Karpas-422 (cell line): ENCODE data around the gene NDUFA3. TPM values are rescaled to one million over a fixed set of nuclear protein-coding genes. Genes with fewer than 3 reads are reported as not detected.

ENCODE experiments used
- DNase-seq: peaks from one replicate; pipeline ENCODE4 v3.0.0-alpha.2; 2015
- H2AFZ ChIP-seq: fragments of 200-600 bp; sonication (generic); 2 replicates; pipeline ENCODE4 v1.6.1; 2014; ENCODE audit warnings: antibody characterized with exemption, low read length, mixed read lengths
- H3K27ac ChIP-seq: fragments of 200-600 bp; sonication (generic); 2 replicates; pipeline ENCODE4 v1.5.1; 2014; ENCODE audit warnings: mild to moderate bottlenecking, low read length, moderate library complexity
- H3K27me3 ChIP-seq: fragments of 200-600 bp; sonication (generic); 2 replicates; pipeline ENCODE4 v1.6.1; 2014; ENCODE audit warnings: low read length, mixed read lengths
- H3K36me3 ChIP-seq: fragments of 200-600 bp; sonication (generic); 2 replicates; pipeline ENCODE4 v1.6.1; 2014; ENCODE audit warnings: low read length, mixed read lengths; ENCODE audit not compliant: insufficient read depth
- H3K4me1 ChIP-seq: fragments of 200-600 bp; sonication (generic); 2 replicates; pipeline ENCODE4 v1.6.1; 2014; ENCODE audit warnings: mild to moderate bottlenecking, low read length, mixed read lengths
- H3K4me2 ChIP-seq: fragments of 200-600 bp; sonication (generic); 2 replicates; pipeline ENCODE4 v1.6.1; 2014; ENCODE audit warnings: low read length, low read depth, mild to moderate bottlenecking; ENCODE audit not compliant: poor library complexity, severe bottlenecking
- H3K4me3 ChIP-seq: fragments of 200-600 bp; sonication (generic); 2 replicates; pipeline ENCODE4 v1.5.1; 2014; ENCODE audit warnings: mild to moderate bottlenecking, antibody characterized with exemption, low read length, mixed read lengths
- H3K79me2 ChIP-seq: fragments of 200-600 bp; sonication (generic); 2 replicates; pipeline ENCODE4 v1.6.1; 2014; ENCODE audit warnings: mild to moderate bottlenecking, low read length, mixed read lengths
- H3K9ac ChIP-seq: fragments of 200-600 bp; sonication (generic); 2 replicates; pipeline ENCODE4 v1.6.0; 2014; ENCODE audit warnings: low read length
- H3K9me2 ChIP-seq: fragments of 200-600 bp; sonication (generic), shearing (Covaris generic); replicated peaks from 2 replicates; pipeline ENCODE4 v1.6.0; 2014; ENCODE audit warnings: mild to moderate bottlenecking, low read length, moderate library complexity; ENCODE audit not compliant: insufficient read depth
- H3K9me3 ChIP-seq: fragments of 300-700, 200-600 bp; sonication (generic); 2 replicates; pipeline ENCODE4 v1.6.1; 2014; ENCODE audit warnings: low read length, mixed read lengths
- H4K20me1 ChIP-seq: fragments of 200-600 bp; sonication (generic); 2 replicates; pipeline ENCODE4 v1.6.1; 2014; ENCODE audit warnings: mild to moderate bottlenecking, antibody characterized with exemption, low read length, low read depth; ENCODE audit not compliant: insufficient read depth
- total RNA-seq: library from RNA; depleted of rRNA; stranded (reverse); fragments of >200 nt; shearing (Covaris generic); gene quantifications from 2 replicates; pipeline ENCODE4 v1.2.3, GENCODE V29; 2014; ENCODE audit warnings: low replicate concordance

The NDUFA3 gene
- total RNA-seq, 1 experiment from 2014 or later, result 105 TPM

- Histone ChIP-seq H3K4me3 (no peak overlapping the region), H3K9me2 (no peaks in the 10 kb centered on the region), H4K20me1 (peaks cover 42% of the 10 kb centered on the region), H3K27ac (no peak overlapping the region), H3K9ac (no peak overlapping the region), H3K79me2 (no peaks in the 10 kb centered on the region), H3K36me3 (peaks cover 64% of the 10 kb centered on the region), H3K9me3 (no peaks in the 10 kb centered on the region), H3K27me3 (no peaks in the 10 kb centered on the region), H3K4me2 (no peak overlapping the region), H3K4me1 (no peaks in the 10 kb centered on the region), H2AFZ (no peak overlapping the region)
- no peak for DNase-seq
These were observed 48.8 kb downstream of the NDUFA3 start for GRCh38 chr19:54151362-54152035.

DNA sequence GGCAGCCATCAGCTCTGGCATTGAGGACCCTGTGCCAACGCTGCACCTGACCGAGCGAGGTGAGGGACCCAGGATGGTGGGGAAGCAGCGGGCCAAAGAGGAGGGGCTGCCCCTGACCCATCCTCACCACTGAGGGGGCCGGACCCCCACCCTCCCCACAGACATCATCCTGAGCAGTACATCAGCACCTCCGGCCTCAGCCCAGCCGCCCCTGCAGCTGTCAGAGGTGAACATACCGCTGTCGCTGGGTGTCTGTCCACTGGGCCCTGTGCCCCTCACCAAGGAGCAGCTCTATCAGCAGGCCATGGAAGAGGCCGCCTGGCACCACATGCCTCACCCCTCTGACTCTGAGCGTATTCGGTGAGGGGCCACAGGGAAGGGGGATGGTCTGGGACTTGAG is 49.6 kb downstream of the NDUFA3 start:
- Histone ChIP-seq H3K4me2 (no peak overlapping the region), H3K36me3 (peaks cover 63% of the 10 kb centered on the region), H3K9me3 (no peaks in the 10 kb centered on the region), H3K9me2 (no peaks in the 10 kb centered on the region), H2AFZ (no peak overlapping the region), H3K9ac (no peak overlapping the region), H4K20me1 (peaks cover 39% of the 10 kb centered on the region), H3K27me3 (no peaks in the 10 kb centered on the region), H3K4me3 (no peak overlapping the region), H3K27ac (no peak overlapping the region), H3K79me2 (no peaks in the 10 kb centered on the region), H3K4me1 (peaks cover 4% of the 10 kb centered on the region; the same call in 1 of the 2 replicates)
- DNase-seq, result no peak

DNA sequence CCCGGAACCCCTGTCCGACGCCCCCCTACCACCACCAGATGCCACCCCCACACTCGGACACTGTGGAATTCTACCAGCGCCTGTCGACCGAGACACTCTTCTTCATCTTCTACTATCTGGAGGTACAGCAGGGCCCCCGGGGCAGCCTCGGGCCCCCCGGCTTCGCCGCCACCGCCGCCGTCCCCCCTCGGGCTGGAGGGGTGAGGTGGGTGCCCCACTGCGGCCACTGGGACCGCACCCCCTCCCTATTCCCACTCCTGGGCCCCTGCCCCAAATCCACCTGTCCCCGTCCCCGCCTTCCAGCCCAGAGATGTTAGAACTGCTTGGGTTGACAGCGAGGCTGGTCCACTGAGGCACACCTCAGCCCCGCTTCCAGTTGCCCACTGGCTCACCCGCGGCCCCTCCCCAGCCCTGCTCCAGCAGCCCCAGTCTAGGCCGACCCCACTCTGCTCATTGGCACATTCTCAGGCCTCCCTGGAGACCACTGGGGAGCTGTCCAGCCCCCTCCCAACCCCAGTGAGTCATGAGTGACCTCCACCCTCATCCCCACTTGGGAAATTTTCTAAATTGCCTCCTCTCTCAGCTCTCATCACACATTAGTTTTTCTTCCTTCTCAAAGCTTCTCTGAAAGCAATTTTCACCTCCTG is 50.3 kb downstream of the NDUFA3 start:
- no peak for DNase-seq
- no peak overlapping the region for H2AFZ ChIP-seq
- H3K4me3 ChIP-seq, result no peak overlapping the region
- peaks cover 9% of the 10 kb centered on the region for H3K4me1 ChIP-seq
- peaks cover 37% of the 10 kb centered on the region for H4K20me1 ChIP-seq
- H3K36me3 ChIP-seq, result peaks cover 63% of the 10 kb centered on the region
- H3K79me2 ChIP-seq, result no peaks in the 10 kb centered on the region
- no peak overlapping the region for H3K27ac ChIP-seq
- no peak overlapping the region for H3K4me2 ChIP-seq
- no peak overlapping the region for H3K9ac ChIP-seq
- H3K9me2 ChIP-seq, result no peaks in the 10 kb centered on the region
- H3K27me3 ChIP-seq, result no peaks in the 10 kb centered on the region
- no peaks in the 10 kb centered on the region for H3K9me3 ChIP-seq

- no peak overlapping the region for H3K4me3 ChIP-seq
- H3K27me3 ChIP-seq, result no peaks in the 10 kb centered on the region
- H3K4me2 ChIP-seq, result no peak overlapping the region
- H3K79me2 ChIP-seq, result 0 out of 2 replicates have a peak, but pooled peaks cover 3% of the 10 kb centered on the region
- no peak overlapping the region for H2AFZ ChIP-seq
- DNase-seq, result no peak
- H3K36me3 ChIP-seq, result peaks cover 58% of the 10 kb centered on the region
- H4K20me1 ChIP-seq, result peaks cover 44% of the 10 kb centered on the region
- H3K4me1 ChIP-seq, result peaks cover 17% of the 10 kb centered on the region
- H3K9me3 ChIP-seq, result no peaks in the 10 kb centered on the region
- H3K27ac ChIP-seq, result no peak overlapping the region
- H3K9me2 ChIP-seq, result no peaks in the 10 kb centered on the region
- no peak overlapping the region for H3K9ac ChIP-seq
These were observed 51.2 kb downstream of the NDUFA3 start for GRCh38 chr19:54153731-54154326.

DNA sequence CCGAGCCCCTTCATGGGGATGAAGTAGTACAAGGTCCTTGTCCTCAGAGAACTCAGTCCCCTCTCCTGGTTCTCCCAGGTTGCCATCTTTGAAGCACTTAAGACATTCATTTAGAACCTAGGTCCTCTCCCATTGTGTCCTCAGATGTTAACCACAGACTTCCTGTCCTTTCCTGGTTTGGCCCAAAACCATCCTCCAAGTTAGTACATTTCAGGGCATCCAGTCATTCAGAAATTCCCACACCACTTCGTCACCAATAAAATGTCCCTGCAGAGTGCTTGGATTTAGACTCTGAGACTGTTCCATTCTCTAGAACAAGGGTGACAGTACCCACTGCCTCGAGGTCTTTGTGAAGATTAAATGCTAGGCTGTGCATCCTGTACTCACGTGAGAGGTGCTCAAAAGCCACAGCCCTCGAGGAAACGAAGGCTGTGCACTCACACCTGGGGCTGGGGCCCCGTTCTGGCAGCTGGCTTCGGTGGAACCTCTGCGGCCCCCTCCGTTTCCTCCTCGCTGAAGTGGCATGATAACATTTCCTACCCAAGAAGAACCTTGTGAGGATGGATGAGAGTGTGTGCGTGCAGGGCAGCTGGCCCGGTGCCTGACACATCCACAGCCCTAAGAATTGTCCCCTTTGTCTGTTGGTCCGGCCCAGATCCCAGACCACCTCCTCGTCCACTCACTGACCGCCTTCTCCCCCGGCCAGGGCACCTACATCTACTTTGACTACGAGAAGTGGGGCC is 52.1 kb downstream of the NDUFA3 start:
- H3K79me2 ChIP-seq, result 0 out of 2 replicates have a peak, but pooled peaks cover 3% of the 10 kb centered on the region
- peaks cover 39% of the 10 kb centered on the region for H4K20me1 ChIP-seq
- H3K27me3 ChIP-seq, result no peaks in the 10 kb centered on the region
- H3K36me3 ChIP-seq, result peaks cover 50% of the 10 kb centered on the region
- no peaks in the 10 kb centered on the region for H3K9me2 ChIP-seq
- H3K4me1 ChIP-seq, result peaks cover 22% of the 10 kb centered on the region
- H3K9me3 ChIP-seq, result no peaks in the 10 kb centered on the region
- no peak overlapping the region for H2AFZ ChIP-seq
- H3K4me3 ChIP-seq, result no peak overlapping the region
- DNase-seq, result no peak
- no peak overlapping the region for H3K4me2 ChIP-seq
- H3K9ac ChIP-seq, result no peak overlapping the region
- no peak overlapping the region for H3K27ac ChIP-seq

GRCh38 chr19:54155694-54156093 is 53.0 kb downstream of the NDUFA3 start:
- no peak overlapping the region for H3K9ac ChIP-seq
- peaks cover 44% of the 10 kb centered on the region for H3K36me3 ChIP-seq
- H3K79me2 ChIP-seq, result peaks cover 8% of the 10 kb centered on the region
- no peak for DNase-seq
- H3K27ac ChIP-seq, result no peak overlapping the region
- H3K9me3 ChIP-seq, result no peaks in the 10 kb centered on the region
- H2AFZ ChIP-seq, result no peak overlapping the region
- H3K4me1 ChIP-seq, result peaks cover 26% of the 10 kb centered on the region
- no peaks in the 10 kb centered on the region for H3K9me2 ChIP-seq
- H3K27me3 ChIP-seq, result no peaks in the 10 kb centered on the region
- no peak overlapping the region for H3K4me3 ChIP-seq
- H3K4me2 ChIP-seq, result no peak overlapping the region
- H4K20me1 ChIP-seq, result peaks cover 32% of the 10 kb centered on the region

GRCh38 chr19:54156490-54156889 is 53.8 kb downstream of the NDUFA3 start:
- peaks cover 32% of the 10 kb centered on the region for H4K20me1 ChIP-seq
- peaks cover 34% of the 10 kb centered on the region for H3K4me1 ChIP-seq
- H3K9me3 ChIP-seq, result no peaks in the 10 kb centered on the region
- H3K9me2 ChIP-seq, result no peaks in the 10 kb centered on the region
- peaks cover 44% of the 10 kb centered on the region for H3K36me3 ChIP-seq
- H3K4me3 ChIP-seq, result no peak overlapping the region
- no peaks in the 10 kb centered on the region for H3K27me3 ChIP-seq
- H3K9ac ChIP-seq, result no peak overlapping the region
- H2AFZ ChIP-seq, result no peak overlapping the region
- no peak for DNase-seq
- H3K27ac ChIP-seq, result no peak overlapping the region
- no peak overlapping the region for H3K4me2 ChIP-seq
- peaks cover 13% of the 10 kb centered on the region for H3K79me2 ChIP-seq

GRCh38 chr19:54156953-54157352 is 54.3 kb downstream of the NDUFA3 start:
- Histone ChIP-seq H4K20me1 (peaks cover 31% of the 10 kb centered on the region), H3K9me2 (no peaks in the 10 kb centered on the region), H3K9me3 (no peaks in the 10 kb centered on the region), H3K36me3 (peaks cover 44% of the 10 kb centered on the region), H3K9ac (no peak overlapping the region), H3K4me3 (no peak overlapping the region), H3K79me2 (peaks cover 16% of the 10 kb centered on the region), H3K4me2 (no peak overlapping the region), H3K27ac (no peak overlapping the region), H3K27me3 (no peaks in the 10 kb centered on the region), H2AFZ (no peak overlapping the region), H3K4me1 (peaks cover 38% of the 10 kb centered on the region)
- no peak for DNase-seq
